ENCODE measurements around the gene SLC7A14. TPM values are rescaled to one million over a fixed set of nuclear protein-coding genes. Genes with fewer than 3 reads are reported as not detected.

The SLC7A14 gene
- total RNA-seq, 5 donors from 2014 or later (not counting 1 experiment from before 2014, with no cell fraction given) = not detected

DNA sequence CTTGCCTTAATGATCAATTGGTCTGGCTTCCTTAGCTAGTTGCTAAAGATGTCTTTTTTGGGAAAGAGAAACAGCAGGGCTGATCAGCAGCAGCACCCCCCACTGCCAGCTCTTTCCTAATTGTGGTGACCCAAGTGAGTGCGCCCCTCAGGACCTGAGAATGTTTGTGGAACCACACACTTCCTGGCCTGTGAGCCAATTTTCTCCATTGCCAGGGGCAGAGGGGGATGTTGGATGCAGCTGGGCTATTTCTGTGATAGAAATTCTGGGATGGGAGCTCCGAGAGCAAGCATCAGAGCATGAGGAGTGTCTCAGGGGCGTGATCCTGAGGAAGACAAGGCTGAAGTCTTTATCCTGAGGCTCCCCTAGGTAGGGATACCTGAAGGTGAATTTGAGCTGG is 100.6 kb downstream of the SLC7A14 start:
- no peaks in the 10 kb centered on the region for H3K4me1 ChIP-seq (ENCODE audit: control insufficient read depth in 1 of 2, extremely low read depth in 1 of 2, insufficient read depth in 2 of 2, low read length in 2 of 2)
- CTCF ChIA-PET = no interaction called here
- ATAC-seq (replicated peaks in 1 of 4) = no peak
- no peak overlapping the region for H3K27ac ChIP-seq (ENCODE audit: low read length)
- no peaks in the 10 kb centered on the region for H3K36me3 ChIP-seq (ENCODE audit: control insufficient read depth in 2 of 2, extremely low read depth in 1 of 2, insufficient read depth in 1 of 2, low read length in 1 of 2)
- WGBS (ENCODE audit: insufficient coverage) = 57% methylated on average over 1 of the region's 3 CpGs
- Mint-ChIP-seq H3K9me3 (no peaks in the 10 kb centered on the region), H3K4me3 (no peak overlapping the region), H3K4me1 (no peaks in the 10 kb centered on the region), H3K27ac (no peak overlapping the region), H3K27me3 (peaks cover 7 to 14% of the 10 kb centered on the region in 2 donors), H3K36me3 (no peaks in the 10 kb centered on the region)
- no peak for DNase-seq
- POLR2A ChIA-PET = interaction anchor here in 1 of 2 donors (0.6 kb wide), 2 partner anchors 21 to 178 kb away, joined by 3 to 9 read pairs; no protein-coding TSS in a partner anchor
- no peak overlapping the region for H3K4me3 ChIP-seq (ENCODE audit: control insufficient read depth in 1 of 2, extremely low read depth in 1 of 2, low read length in 1 of 2)
- peaks cover 0 to 12% of the 10 kb centered on the region in 2 experiments for H3K27me3 ChIP-seq (replicated peaks in 1 of 2; ENCODE audit: control insufficient read depth in 2 of 2, extremely low read depth in 1 of 2, insufficient read depth in 2 of 2, low read length in 1 of 2)
- no peaks in the 10 kb centered on the region for H3K9me3 ChIP-seq

DNA sequence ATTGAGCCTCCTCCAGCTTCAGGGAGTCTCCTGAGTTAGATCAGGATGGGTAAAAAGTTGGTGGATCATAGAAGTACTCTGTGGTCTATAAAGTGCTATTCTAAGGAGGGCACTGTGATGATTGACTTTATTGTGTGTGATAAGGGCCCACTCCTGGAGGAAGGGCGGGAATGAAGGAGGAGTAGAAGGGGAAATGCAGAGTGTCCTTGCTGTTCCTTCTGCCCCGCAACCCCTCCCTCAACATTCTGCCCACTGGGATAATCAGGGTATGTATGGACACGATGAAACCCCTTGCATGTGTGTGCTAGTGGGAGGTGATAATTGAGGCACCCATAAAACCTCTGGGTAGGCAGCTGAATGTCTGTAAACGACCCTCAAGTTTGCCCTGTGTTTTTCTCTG is 101.0 kb downstream of the SLC7A14 start:
- ATAC-seq (replicated peaks in 1 of 4) (no peak), DNase-seq (no peak)
- Histone ChIP-seq H3K27ac (ENCODE audit: low read length) (no peak overlapping the region), H3K27me3 (replicated peaks in 1 of 2; ENCODE audit: control insufficient read depth in 2 of 2, extremely low read depth in 1 of 2, insufficient read depth in 2 of 2, low read length in 1 of 2) (peaks cover 0 to 14% of the 10 kb centered on the region in 2 experiments), H3K9me3 (no peaks in the 10 kb centered on the region), H3K4me3 (ENCODE audit: control insufficient read depth in 1 of 2, extremely low read depth in 1 of 2, low read length in 1 of 2) (no peak overlapping the region), H3K36me3 (ENCODE audit: control insufficient read depth in 2 of 2, extremely low read depth in 1 of 2, insufficient read depth in 1 of 2, low read length in 1 of 2) (no peaks in the 10 kb centered on the region), H3K4me1 (ENCODE audit: control insufficient read depth in 1 of 2, extremely low read depth in 1 of 2, insufficient read depth in 2 of 2, low read length in 2 of 2) (no peaks in the 10 kb centered on the region)
- Mint-ChIP-seq H3K27me3 (peaks cover 7 to 14% of the 10 kb centered on the region in 2 donors), H3K9me3 (no peaks in the 10 kb centered on the region), H3K36me3 (no peaks in the 10 kb centered on the region), H3K27ac (no peak overlapping the region), H3K4me1 (no peaks in the 10 kb centered on the region), H3K4me3 (no peak overlapping the region)
- POLR2A ChIA-PET = interaction anchor here in 1 of 2 donors (0.6 kb wide), 2 partner anchors 22 to 178 kb away, joined by 3 to 9 read pairs; no protein-coding TSS in a partner anchor
- CTCF ChIA-PET = no interaction called here
- 8% methylated on average over 2 of the region's 4 CpGs for WGBS (ENCODE audit: insufficient coverage)

DNA sequence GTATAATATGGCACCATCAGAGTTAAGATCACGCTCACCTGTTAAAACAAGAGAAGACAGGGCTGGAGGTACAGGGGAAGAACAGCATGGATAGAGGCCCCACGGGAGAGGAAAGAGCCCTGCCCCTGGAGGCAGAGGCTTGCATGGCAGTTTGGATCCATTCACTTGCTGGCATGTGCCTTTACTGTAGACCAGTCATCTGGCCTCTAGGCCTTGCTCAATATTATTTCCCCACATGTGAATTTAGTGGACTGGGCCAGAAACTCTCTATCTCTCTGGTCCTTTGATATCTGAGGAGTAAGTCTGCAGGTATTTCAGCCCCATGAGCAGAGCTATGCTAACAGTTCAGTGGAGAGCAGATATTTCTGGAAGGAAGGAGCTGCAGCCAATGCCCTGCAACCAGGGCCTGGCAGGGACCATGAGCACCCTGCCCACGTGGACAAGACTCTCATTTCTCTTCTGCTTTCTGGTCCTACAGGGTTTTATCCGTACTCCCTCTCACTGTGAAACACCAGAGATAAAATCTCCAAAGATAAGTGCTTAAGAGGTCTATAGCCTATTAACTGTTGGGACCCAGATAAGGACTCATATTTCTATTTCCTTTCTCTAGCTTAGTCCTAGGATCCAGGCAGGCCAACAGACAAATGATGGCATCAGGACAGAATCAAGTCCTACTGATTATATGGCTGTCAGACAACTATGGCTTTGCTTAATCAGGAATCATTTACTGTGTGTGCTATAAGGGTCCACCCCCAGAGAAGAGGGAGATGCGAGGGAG is 102.2 kb downstream of the SLC7A14 start:
- Mint-ChIP-seq H3K27ac (no peak overlapping the region), H3K4me1 (no peaks in the 10 kb centered on the region), H3K9me3 (no peaks in the 10 kb centered on the region), H3K4me3 (no peak overlapping the region), H3K27me3 (peaks cover 7 to 18% of the 10 kb centered on the region in 2 donors), H3K36me3 (no peaks in the 10 kb centered on the region)
- H3K36me3 ChIP-seq (ENCODE audit: control insufficient read depth in 2 of 2, extremely low read depth in 1 of 2, insufficient read depth in 1 of 2, low read length in 1 of 2) = no peaks in the 10 kb centered on the region
- POLR2A ChIA-PET = no interaction called here
- H3K27me3 ChIP-seq (replicated peaks in 1 of 2; ENCODE audit: control insufficient read depth in 2 of 2, extremely low read depth in 1 of 2, insufficient read depth in 2 of 2, low read length in 1 of 2) = peaks cover 0 to 16% of the 10 kb centered on the region in 2 experiments
- no peak overlapping the region for H3K27ac ChIP-seq (ENCODE audit: low read length)
- CTCF ChIA-PET = no interaction called here
- ATAC-seq (replicated peaks in 1 of 4) (no peak), DNase-seq (no peak)
- H3K9me3 ChIP-seq = no peaks in the 10 kb centered on the region
- WGBS (ENCODE audit: insufficient coverage) = 71% methylated on average over 2 of the region's 5 CpGs
- no peak overlapping the region for H3K4me3 ChIP-seq (ENCODE audit: control insufficient read depth in 1 of 2, extremely low read depth in 1 of 2, low read length in 1 of 2)
- H3K4me1 ChIP-seq (ENCODE audit: control insufficient read depth in 1 of 2, extremely low read depth in 1 of 2, insufficient read depth in 2 of 2, low read length in 2 of 2) = no peaks in the 10 kb centered on the region

DNA sequence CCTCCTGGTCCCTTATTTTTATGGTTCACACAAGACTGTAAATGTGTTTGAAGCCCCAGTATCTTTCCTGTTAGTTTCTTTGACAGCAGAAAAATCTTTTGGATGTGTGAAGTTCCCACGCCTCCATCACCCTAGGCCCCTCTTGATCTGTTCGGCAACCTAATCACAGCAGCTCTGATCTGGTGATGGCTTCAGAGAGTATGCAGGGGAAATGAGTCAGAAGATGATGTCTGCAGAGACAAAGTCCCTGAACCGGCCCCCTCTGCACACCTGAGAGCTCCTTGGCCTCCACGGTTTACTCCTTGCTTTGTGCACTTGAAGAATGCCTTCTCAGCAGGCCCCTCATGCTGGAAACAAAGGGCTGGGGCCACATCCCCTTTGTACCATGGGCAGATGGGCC is 103.7 kb downstream of the SLC7A14 start:
- DNase-seq (no peak), ATAC-seq (replicated peaks in 1 of 4) (peak in 1 of 4 experiments; percentile 12)
- no peaks in the 10 kb centered on the region for H3K9me3 ChIP-seq
- Mint-ChIP-seq H3K27me3 (peaks cover 7 to 14% of the 10 kb centered on the region in 2 donors), H3K4me3 (no peak overlapping the region), H3K9me3 (no peaks in the 10 kb centered on the region), H3K36me3 (no peaks in the 10 kb centered on the region), H3K4me1 (no peaks in the 10 kb centered on the region), H3K27ac (no peak overlapping the region)
- ChIA-PET CTCF (no interaction called here), POLR2A (no interaction called here)
- no peaks in the 10 kb centered on the region for H3K36me3 ChIP-seq (ENCODE audit: control insufficient read depth in 2 of 2, extremely low read depth in 1 of 2, insufficient read depth in 1 of 2, low read length in 1 of 2)
- no peak overlapping the region for H3K27ac ChIP-seq (ENCODE audit: low read length)
- no peaks in the 10 kb centered on the region for H3K4me1 ChIP-seq (ENCODE audit: control insufficient read depth in 1 of 2, extremely low read depth in 1 of 2, insufficient read depth in 2 of 2, low read length in 2 of 2)
- no peak overlapping the region for H3K4me3 ChIP-seq (ENCODE audit: control insufficient read depth in 1 of 2, extremely low read depth in 1 of 2, low read length in 1 of 2)
- peaks cover 0 to 16% of the 10 kb centered on the region in 2 experiments for H3K27me3 ChIP-seq (replicated peaks in 1 of 2; ENCODE audit: control insufficient read depth in 2 of 2, extremely low read depth in 1 of 2, insufficient read depth in 2 of 2, low read length in 1 of 2)
- 61% methylated on average over 2 of the region's 4 CpGs for WGBS (ENCODE audit: insufficient coverage)

DNA sequence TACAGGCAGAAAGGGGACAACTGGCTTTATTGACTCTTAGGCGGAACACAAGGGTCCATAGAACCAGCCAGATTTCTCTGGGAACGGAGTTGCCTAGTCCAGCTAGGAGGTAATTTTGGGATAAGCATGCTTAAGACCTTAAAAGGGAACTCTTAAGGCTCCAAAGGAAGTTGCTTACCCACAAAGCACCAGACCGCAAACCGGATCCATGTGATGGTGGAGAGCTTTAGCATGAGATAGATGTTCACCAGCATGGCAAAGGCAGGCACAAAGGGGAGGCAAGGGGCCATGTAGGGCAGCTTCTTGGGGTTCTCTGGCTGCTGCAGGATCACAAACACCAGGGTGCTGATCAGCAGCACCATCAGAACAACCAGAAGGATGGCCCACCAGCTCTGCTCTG is 105.8 kb downstream of the SLC7A14 start:
- ATAC-seq (replicated peaks in 1 of 4) = no peak
- H3K4me3 Mint-ChIP-seq = no peak overlapping the region
- H3K27me3 Mint-ChIP-seq = peaks cover 12 to 14% of the 10 kb centered on the region in 2 donors
- POLR2A ChIA-PET = no interaction called here
- WGBS (ENCODE audit: insufficient coverage) = 80% methylated on average over 4 of the region's 4 CpGs
- H3K36me3 Mint-ChIP-seq = no peaks in the 10 kb centered on the region
- H3K27ac Mint-ChIP-seq = no peak overlapping the region
- H3K36me3 ChIP-seq (ENCODE audit: control insufficient read depth in 2 of 2, extremely low read depth in 1 of 2, insufficient read depth in 1 of 2, low read length in 1 of 2) = no peaks in the 10 kb centered on the region
- no peaks in the 10 kb centered on the region for H3K9me3 ChIP-seq
- DNase-seq = no peak
- peaks cover 2 to 11% of the 10 kb centered on the region in 2 experiments for H3K27me3 ChIP-seq (replicated peaks in 1 of 2; ENCODE audit: control insufficient read depth in 2 of 2, extremely low read depth in 1 of 2, insufficient read depth in 2 of 2, low read length in 1 of 2)
- H3K4me1 ChIP-seq (ENCODE audit: control insufficient read depth in 1 of 2, extremely low read depth in 1 of 2, insufficient read depth in 2 of 2, low read length in 2 of 2) = no peaks in the 10 kb centered on the region
- H3K4me1 Mint-ChIP-seq = no peaks in the 10 kb centered on the region
- no peaks in the 10 kb centered on the region for H3K9me3 Mint-ChIP-seq
- no peak overlapping the region for H3K27ac ChIP-seq (ENCODE audit: low read length)
- CTCF ChIA-PET = interaction anchor here in 1 of 2 donors (0.5 kb wide), 1 partner anchor 327 kb away, joined by 5 read pairs; no protein-coding TSS in a partner anchor
- H3K4me3 ChIP-seq (ENCODE audit: control insufficient read depth in 1 of 2, extremely low read depth in 1 of 2, low read length in 1 of 2) = no peak overlapping the region

DNA sequence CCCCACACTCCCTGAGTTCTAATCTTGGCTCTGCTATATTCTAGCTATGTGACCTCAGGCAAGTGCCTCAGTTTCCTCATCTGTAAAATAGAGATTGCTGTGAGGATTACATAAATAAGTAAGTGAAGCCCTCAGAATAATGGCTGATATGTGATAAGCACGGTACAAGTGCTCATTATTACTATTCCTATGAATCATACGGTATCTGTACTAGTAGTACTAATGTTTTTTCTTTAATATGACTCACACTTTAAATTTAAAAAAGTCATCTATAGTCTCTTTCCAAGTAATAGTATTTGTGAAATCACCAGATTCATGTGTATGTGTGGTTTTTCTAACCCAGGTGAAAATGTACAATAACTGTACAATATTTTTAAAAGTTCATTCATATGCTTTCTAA is 108.5 kb downstream of the SLC7A14 start:
- H3K4me1 ChIP-seq (ENCODE audit: control insufficient read depth in 1 of 2, extremely low read depth in 1 of 2, insufficient read depth in 2 of 2, low read length in 2 of 2) = no peaks in the 10 kb centered on the region
- ATAC-seq (replicated peaks in 1 of 4) (no peak), DNase-seq (no peak)
- POLR2A ChIA-PET = no interaction called here
- CTCF ChIA-PET = no interaction called here
- no peak overlapping the region for H3K27ac ChIP-seq (ENCODE audit: low read length)
- H3K27ac Mint-ChIP-seq = no peak overlapping the region
- H3K36me3 Mint-ChIP-seq = no peaks in the 10 kb centered on the region
- peaks cover 2 to 15% of the 10 kb centered on the region in 2 experiments for H3K27me3 ChIP-seq (replicated peaks in 1 of 2; ENCODE audit: control insufficient read depth in 2 of 2, extremely low read depth in 1 of 2, insufficient read depth in 2 of 2, low read length in 1 of 2)
- no peak overlapping the region for H3K4me3 Mint-ChIP-seq
- H3K4me1 Mint-ChIP-seq = no peaks in the 10 kb centered on the region
- WGBS (ENCODE audit: insufficient coverage) = no CpG with 5 or more reads among the region's 2 CpGs
- no peaks in the 10 kb centered on the region for H3K36me3 ChIP-seq (ENCODE audit: control insufficient read depth in 2 of 2, extremely low read depth in 1 of 2, insufficient read depth in 1 of 2, low read length in 1 of 2)
- H3K27me3 Mint-ChIP-seq = peaks cover 21 to 23% of the 10 kb centered on the region in 2 donors
- no peaks in the 10 kb centered on the region for H3K9me3 ChIP-seq
- H3K4me3 ChIP-seq (ENCODE audit: control insufficient read depth in 1 of 2, extremely low read depth in 1 of 2, low read length in 1 of 2) = no peak overlapping the region
- no peaks in the 10 kb centered on the region for H3K9me3 Mint-ChIP-seq
